MM.1S (cell line): ENCODE measurements around the gene PLEKHH1.

Source experiments
- EZH2 ChIP-seq: fragments of 300-600 bp; sonication (generic); optimal IDR thresholded peaks from 2 replicates; pipeline ENCODE3; 2017; ENCODE audit warnings: low read depth, mild to moderate bottlenecking, antibody characterized with exemption, low read length, mixed read lengths
- EZH2phosphoT487 ChIP-seq: fragments of 300-600 bp; sonication (generic); IDR thresholded peaks from 2 replicates; pipeline ENCODE4 v1.6.1; 2018; ENCODE audit warnings: antibody characterized with exemption, low read length
- TF ChIP-seq, protein P1 (sequence below): fragments of 300-600 bp; sonication (generic); IDR thresholded peaks from 2 replicates; pipeline ENCODE4 v1.5.1; 2016; ENCODE audit warnings: antibody characterized with exemption, low read length, mixed read lengths

DNA sequence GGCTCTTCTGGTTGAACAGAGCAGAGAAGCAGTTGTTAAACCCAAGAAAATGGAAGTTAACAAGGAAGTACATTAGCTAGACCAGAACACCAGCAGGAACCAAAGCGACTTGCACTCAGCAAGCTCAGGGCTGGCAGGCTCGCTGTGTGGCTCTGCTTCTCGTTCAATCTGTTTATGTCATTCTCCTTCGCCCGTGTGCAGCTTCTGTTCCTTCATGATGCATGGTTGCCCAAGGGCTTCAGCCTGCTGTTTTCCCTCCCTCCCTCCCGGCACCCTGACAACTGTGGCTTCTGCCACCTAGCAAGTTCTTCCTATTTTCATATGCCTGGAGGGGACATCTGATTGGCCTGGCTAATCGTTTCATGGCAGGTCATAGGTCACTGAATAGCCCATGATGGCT, 41.7 kb downstream of the PLEKHH1 start:
- TF ChIP-seq, protein P1, sequence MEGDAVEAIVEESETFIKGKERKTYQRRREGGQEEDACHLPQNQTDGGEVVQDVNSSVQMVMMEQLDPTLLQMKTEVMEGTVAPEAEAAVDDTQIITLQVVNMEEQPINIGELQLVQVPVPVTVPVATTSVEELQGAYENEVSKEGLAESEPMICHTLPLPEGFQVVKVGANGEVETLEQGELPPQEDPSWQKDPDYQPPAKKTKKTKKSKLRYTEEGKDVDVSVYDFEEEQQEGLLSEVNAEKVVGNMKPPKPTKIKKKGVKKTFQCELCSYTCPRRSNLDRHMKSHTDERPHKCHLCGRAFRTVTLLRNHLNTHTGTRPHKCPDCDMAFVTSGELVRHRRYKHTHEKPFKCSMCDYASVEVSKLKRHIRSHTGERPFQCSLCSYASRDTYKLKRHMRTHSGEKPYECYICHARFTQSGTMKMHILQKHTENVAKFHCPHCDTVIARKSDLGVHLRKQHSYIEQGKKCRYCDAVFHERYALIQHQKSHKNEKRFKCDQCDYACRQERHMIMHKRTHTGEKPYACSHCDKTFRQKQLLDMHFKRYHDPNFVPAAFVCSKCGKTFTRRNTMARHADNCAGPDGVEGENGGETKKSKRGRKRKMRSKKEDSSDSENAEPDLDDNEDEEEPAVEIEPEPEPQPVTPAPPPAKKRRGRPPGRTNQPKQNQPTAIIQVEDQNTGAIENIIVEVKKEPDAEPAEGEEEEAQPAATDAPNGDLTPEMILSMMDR, result no peak
- TF ChIP-seq EZH2 (no peak), EZH2phosphoT487 (no peak)
